Liver (tissue), 10 donors: ENCODE data around the gene MMP13. TPM values are rescaled to one million over a fixed set of nuclear protein-coding genes. Genes with fewer than 3 reads are reported as not detected.
"Not testable (repeated sequence)": the region's sequence is repeated elsewhere in the genome, so short reads cannot be mapped to it uniquely, and the experiment has no call there.

Experiments
- DNase-seq: peaks from one replicate; pipeline ENCODE4 v3.0.0-alpha.2; 2017; ENCODE audit warnings: low spot score
- H3K27ac ChIP-seq, 2 donors: one replicate each; pipeline ENCODE4 v1.7.0; 2013; ENCODE audit warnings: inconsistent platforms in 2 of 2, low read length in 2 of 2, control low read depth in 1 of 2, low read depth in 1 of 2, mild to moderate bottlenecking in 1 of 2
- H3K27me3 ChIP-seq, 4 donors: one replicate each; pipeline versions ENCODE4 v1.6.1 to v1.7.0; 2013; ENCODE audit warnings: low read length in 3 of 4, inconsistent platforms in 1 of 4, mild to moderate bottlenecking in 1 of 4, moderate library complexity in 1 of 4; ENCODE audit not compliant: control insufficient read depth in 4 of 4, insufficient read depth in 4 of 4
- H3K36me3 ChIP-seq, 4 donors: one replicate each; pipeline versions ENCODE4 v1.6.1 to v1.7.0; 2013; ENCODE audit warnings: low read length in 3 of 4, mild to moderate bottlenecking in 3 of 4, low read depth in 1 of 4, moderate library complexity in 1 of 4; ENCODE audit not compliant: control insufficient read depth in 4 of 4, insufficient read depth in 3 of 4
- H3K4me1 ChIP-seq, 4 donors: one replicate each; pipeline versions ENCODE4 v1.6.1 to v1.7.0; 2013; ENCODE audit warnings: low read length in 3 of 4, mild to moderate bottlenecking in 3 of 4, moderate library complexity in 1 of 4; ENCODE audit not compliant: control insufficient read depth in 4 of 4, insufficient read depth in 4 of 4
- H3K4me3 ChIP-seq, 3 donors: one replicate each; pipeline versions ENCODE4 v1.6.1 to v1.7.0; 2013; ENCODE audit warnings: low read length in 3 of 3, control low read depth in 1 of 3, low read depth in 1 of 3, mild to moderate bottlenecking in 1 of 3
- H3K9ac ChIP-seq, 2 donors: one replicate each; pipeline ENCODE4 v1.7.0; 2013; ENCODE audit warnings: low read length in 2 of 2, mild to moderate bottlenecking in 2 of 2, moderate library complexity in 2 of 2, control low read depth in 1 of 2, low read depth in 1 of 2
- H3K9me3 ChIP-seq, 4 donors: one replicate each; pipeline versions ENCODE4 v1.6.1 to v1.7.0; 2013; ENCODE audit warnings: low read length in 3 of 4; ENCODE audit not compliant: control insufficient read depth in 4 of 4
- FOXA1 ChIP-seq: IDR thresholded peaks from 2 replicates; pipeline ENCODE4 v1.6.1; 2016; ENCODE audit warnings: antibody characterized with exemption
- GABPA ChIP-seq, 2 donors: IDR thresholded peaks in 1 of 2; conservative IDR thresholded peaks in 1 of 2; 2 replicates each; pipeline ENCODE4 v1.6.1; 2016; ENCODE audit warnings: antibody characterized with exemption in 2 of 2, mild to moderate bottlenecking in 1 of 2, moderate library complexity in 1 of 2
- HNF4G ChIP-seq: IDR thresholded peaks from 2 replicates; pipeline ENCODE4 v1.6.1; 2016; ENCODE audit warnings: antibody characterized with exemption
- NR2F2 ChIP-seq: IDR thresholded peaks from 2 replicates; pipeline ENCODE4 v1.6.1; 2016; ENCODE audit warnings: antibody characterized with exemption
- RXRA ChIP-seq, 2 donors: IDR thresholded peaks; 2 replicates each; pipeline ENCODE4 v1.6.1; 2017 to 2018; ENCODE audit warnings: antibody characterized with exemption in 2 of 2, mild to moderate bottlenecking in 1 of 2
- YY1 ChIP-seq: IDR thresholded peaks from 2 replicates; pipeline ENCODE4 v1.6.1; 2016; ENCODE audit warnings: antibody characterized with exemption, mild to moderate bottlenecking
- WGBS: extraction: QIAGEN DNeasy Blood & Tissue Kit; methylation state at CpG from one replicate; pipeline ENCODE4 v1.1.7; 2013; 5-methylcytosine and 5-hydroxymethylcytosine counted together
- polyA plus RNA-seq, 2 donors: library from polyadenylated mRNA; stranded (reverse) in 1 of 2; unstranded in 1 of 2; fragments of 200-250 nt in 1 of 2; fragments of >200 nt in 1 of 2; fragmentation: Nextera tagmentation in 1 of 2; extraction: Ambion mirVana in 1 of 2; gene quantifications; one replicate each; pipeline versions ENCODE4 v1.2.1 to v1.2.3, GENCODE V29; 2013 to 2015
- small RNA-seq: library from RNA; depleted of rRNA; stranded (forward); fragments of <200 nt; gene quantifications from one replicate; pipeline ENCODE3, GENCODE V24; 2014
- total RNA-seq, 2 donors: library from RNA; depleted of rRNA; stranded (reverse); fragments of >200 nt; gene quantifications; one replicate each; pipeline ENCODE4 v1.2.3, GENCODE V29; 2014
- donor health status: healthy.
- donor health status: healthy.
- donor health status: healthy.
- donor health status: healthy.
- donor health status: healthy.

The MMP13 gene
- total and polyA plus RNA-seq, 4 donors: not detected

DNA sequence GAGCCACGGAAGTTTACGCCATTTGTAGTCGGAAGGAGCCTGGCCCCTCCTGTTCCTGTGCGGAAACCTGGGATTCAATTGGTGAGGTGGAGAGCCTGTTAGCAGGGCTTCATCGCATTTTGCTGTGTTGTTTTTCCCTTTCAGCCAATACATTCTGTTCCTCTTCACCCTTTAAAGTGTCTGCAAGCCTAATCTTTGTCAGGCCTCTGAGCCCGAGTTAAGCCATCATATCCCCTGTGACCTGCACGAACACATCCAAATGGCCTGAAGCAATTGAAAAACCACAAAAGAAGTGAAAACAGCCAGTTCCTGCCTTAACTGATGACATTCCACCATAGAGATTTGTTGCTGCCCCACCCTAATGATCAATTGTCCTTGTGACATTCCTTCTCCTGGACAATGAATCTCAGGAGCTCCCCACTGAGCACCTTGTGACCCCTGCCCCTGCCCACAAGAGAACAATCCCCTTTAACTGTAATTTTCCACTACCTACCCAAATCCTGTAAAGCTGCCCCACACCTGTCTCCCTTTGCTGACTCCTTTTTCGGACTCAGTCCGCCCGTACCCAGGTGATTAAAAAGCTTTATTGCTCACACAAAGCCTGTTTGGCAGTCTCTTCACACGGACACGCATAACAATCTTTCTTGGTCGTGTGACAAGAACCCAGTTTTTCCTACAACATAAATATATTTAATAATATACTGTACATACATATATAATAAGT, 43.6 kb downstream of the MMP13 start:
- TF ChIP-seq FOXA1: no peak
- no peak overlapping the region for H3K27ac ChIP-seq

GRCh38 chr11:102905848-102906247, 49.7 kb downstream of the MMP13 start:
- 82% methylated on average over 5 of the region's 5 CpGs for WGBS
- not testable (repeated sequence) for H3K9ac ChIP-seq, DNase-seq, H3K9me3 ChIP-seq, H3K27me3 ChIP-seq, H3K4me1 ChIP-seq, H3K36me3 ChIP-seq, H3K4me3 ChIP-seq, H3K27ac ChIP-seq

More for the DNA sequence above, 43.6 kb downstream of the MMP13 start:
- Histone ChIP-seq H3K4me3 (no peak overlapping the region), H3K9ac (no peak overlapping the region), H3K27me3 (no peaks in the 10 kb centered on the region), H3K36me3 (no peaks in the 10 kb centered on the region), H3K4me1 (no peaks in the 10 kb centered on the region), H3K9me3 (no peaks in the 10 kb centered on the region)
- WGBS: 86% methylated on average over 13 of the region's 13 CpGs
- no peak for DNase-seq

DNA sequence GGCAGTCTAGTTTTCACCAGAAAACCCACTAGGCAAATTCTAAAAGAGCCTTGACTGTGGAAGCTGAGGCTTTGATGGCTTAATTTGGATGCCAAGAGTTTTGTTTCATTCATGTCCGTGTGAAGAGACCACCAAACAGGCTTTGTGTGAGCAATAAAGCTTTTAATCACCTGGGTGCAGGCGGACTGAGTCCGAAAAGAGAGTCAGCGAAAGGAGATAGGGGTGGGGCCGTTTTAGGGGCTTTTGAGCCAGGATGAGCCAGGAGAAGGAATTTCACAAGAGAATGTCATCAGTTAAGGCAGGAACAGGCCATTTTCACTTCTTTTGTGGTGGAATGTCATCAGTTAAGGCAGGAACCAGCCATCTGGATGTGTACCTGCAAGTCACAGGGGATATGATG, 51.6 kb downstream of the MMP13 start:
- not testable (repeated sequence) for H3K9ac ChIP-seq, H3K9me3 ChIP-seq, H3K4me1 ChIP-seq, DNase-seq, H3K4me3 ChIP-seq, H3K36me3 ChIP-seq, H3K27me3 ChIP-seq, H3K27ac ChIP-seq
- 72% methylated on average over 5 of the region's 5 CpGs for WGBS

DNA sequence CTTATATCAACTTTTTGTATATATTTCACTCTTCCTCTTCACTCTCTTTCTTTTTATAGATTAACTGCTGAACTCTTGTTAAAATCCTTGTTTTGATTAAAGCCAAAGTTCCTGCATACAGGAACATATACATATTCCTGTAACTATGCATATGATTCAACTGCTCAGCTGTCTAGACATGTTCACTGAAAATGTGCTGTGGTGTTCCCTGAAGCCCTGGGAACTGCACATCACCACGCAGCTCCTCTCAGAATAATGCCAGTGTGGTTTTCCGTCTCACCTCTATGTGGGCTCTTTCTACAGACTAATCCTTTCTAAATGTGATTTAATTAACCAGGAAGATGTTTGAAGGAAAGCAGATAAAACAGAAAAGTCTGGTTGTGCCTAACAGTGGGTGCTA, 55.2 kb downstream of the MMP13 start:
- no peak overlapping the region for H3K9ac ChIP-seq

More for the DNA sequence above, 55.2 kb downstream of the MMP13 start:
- H3K4me1 ChIP-seq: no peaks in the 10 kb centered on the region
- TF ChIP-seq GABPA (IDR thresholded peaks at IDR 0.05 in 1 of 2, conservative IDR thresholded peaks at IDR 0.05 in 1 of 2): no peak
- no peak for TF ChIP-seq RXRA (IDR thresholded peaks at IDR 0.05)
- TF ChIP-seq NR2F2: no peak
- no peak for TF ChIP-seq YY1
- no peak for TF ChIP-seq HNF4G
- no peak for DNase-seq
- H3K27ac ChIP-seq: no peak overlapping the region
- H3K27me3 ChIP-seq: no peaks in the 10 kb centered on the region
- H3K36me3 ChIP-seq: no peaks in the 10 kb centered on the region
- 84% methylated on average over 2 of the region's 2 CpGs for WGBS
- H3K4me3 ChIP-seq: no peak overlapping the region
- no peaks in the 10 kb centered on the region for H3K9me3 ChIP-seq

Small RNAs within 50 kb of the gene (small RNA-seq; reads per million reads assigned to genes)
- gene RNU7-159P: not detected

Other genes with a start within 250 kb of the MMP13 start
- not detected for gene MMP27, start 250.0 kb downstream of the MMP13 start, total RNA-seq
- gene MMP27, start 250.0 kb downstream of the MMP13 start, polyA plus RNA-seq: not detected
- 1 to 10 TPM in 1 of 2 donors, under 1 TPM in 1; 0.17 to 3.5 TPM for gene MMP8, start 230.8 kb downstream of the MMP13 start, total RNA-seq
- under 1 TPM; 0.15 to 0.55 TPM for gene MMP8, start 230.8 kb downstream of the MMP13 start, polyA plus RNA-seq
- gene MMP10, start 175.1 kb downstream of the MMP13 start, total RNA-seq: not detected
- not detected for gene MMP10, start 175.1 kb downstream of the MMP13 start, polyA plus RNA-seq
- gene MMP1, start 157.6 kb downstream of the MMP13 start, total RNA-seq: under 1 TPM in 1 of 2 donors, not detected in 1; 0.09 TPM
- gene MMP1, start 157.6 kb downstream of the MMP13 start, polyA plus RNA-seq: under 1 TPM in 1 of 2 donors, not detected in 1; 0.06 TPM
- not detected for gene MMP3, start 112.1 kb downstream of the MMP13 start, total RNA-seq
- not detected for gene MMP3, start 112.1 kb downstream of the MMP13 start, polyA plus RNA-seq
- gene MMP12, start 80.8 kb downstream of the MMP13 start, total RNA-seq: not detected
- not detected for gene MMP12, start 80.8 kb downstream of the MMP13 start, polyA plus RNA-seq
- 10 to 100 TPM; 15.3 to 17.7 TPM for gene DCUN1D5, start 136.4 kb upstream of the MMP13 start, total RNA-seq
- gene DCUN1D5, start 136.4 kb upstream of the MMP13 start, polyA plus RNA-seq: 10 to 100 TPM; 12.0 to 14.9 TPM
- gene DYNC2H1, start 153.7 kb upstream of the MMP13 start, total RNA-seq: 1 to 10 TPM; 2.9 to 3.3 TPM
- gene DYNC2H1, start 153.7 kb upstream of the MMP13 start, polyA plus RNA-seq: 1 to 10 TPM in 1 of 2 donors, under 1 TPM in 1; 0.77 to 1.3 TPM